Fibroblast of peridontal ligament (primary cell): ENCODE data around the gene IRF9.

ENCODE experiments used
- DNase-seq: peaks from one replicate; pipeline ENCODE4 v3.0.0-alpha.2; 2010; ENCODE audit errors: extremely low read depth

Gene IRF9

GRCh38 chr14:24177891-24178290 lies 16.8 kb downstream of the IRF9 start:
- DNase-seq = no peak

- no peak for DNase-seq
Measured at GRCh38 chr14:24178399-24179178, 17.5 kb downstream of the IRF9 start.

DNA sequence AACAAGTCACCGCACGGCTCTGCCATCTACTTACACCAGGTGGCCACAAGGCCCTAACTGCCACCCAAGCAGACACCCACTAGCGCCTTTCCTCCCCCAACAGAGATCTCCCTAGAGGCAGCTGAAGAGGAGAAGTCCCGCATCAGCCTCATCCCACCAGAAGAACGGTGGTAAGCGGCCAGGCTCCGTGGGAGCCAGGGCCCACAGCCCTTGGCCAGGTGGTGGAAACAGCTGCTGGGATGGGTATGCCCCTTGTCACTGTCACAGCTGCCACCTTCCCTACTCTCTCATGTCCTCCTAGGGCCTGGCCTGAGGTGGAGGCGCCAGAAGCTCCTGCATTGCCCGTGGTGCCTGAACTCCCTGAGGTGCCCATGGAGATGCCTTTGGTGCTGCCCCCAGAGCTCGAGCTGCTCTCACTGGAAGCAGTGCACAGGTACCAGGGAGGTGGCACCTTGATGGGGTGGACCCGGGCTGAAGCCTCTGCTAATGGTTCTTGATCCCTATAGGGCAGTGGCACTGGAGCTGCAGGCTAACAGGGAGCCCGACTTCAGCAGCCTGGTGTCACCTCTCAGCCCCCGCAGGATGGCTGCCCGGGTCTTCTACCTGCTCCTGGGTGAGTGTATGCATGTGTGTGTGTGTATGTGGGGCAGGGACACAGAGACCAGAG lies 18.4 kb downstream of the IRF9 start:
- no peak for DNase-seq

GRCh38 chr14:24179961-24180796 lies 19.1 kb downstream of the IRF9 start:
- DNase-seq = peak; percentile 91

- no peak for DNase-seq
Measured at GRCh38 chr14:24181371-24182077, 20.5 kb downstream of the IRF9 start.

- no peak for DNase-seq
Measured at GRCh38 chr14:24182110-24182882, 21.2 kb downstream of the IRF9 start.

DNA sequence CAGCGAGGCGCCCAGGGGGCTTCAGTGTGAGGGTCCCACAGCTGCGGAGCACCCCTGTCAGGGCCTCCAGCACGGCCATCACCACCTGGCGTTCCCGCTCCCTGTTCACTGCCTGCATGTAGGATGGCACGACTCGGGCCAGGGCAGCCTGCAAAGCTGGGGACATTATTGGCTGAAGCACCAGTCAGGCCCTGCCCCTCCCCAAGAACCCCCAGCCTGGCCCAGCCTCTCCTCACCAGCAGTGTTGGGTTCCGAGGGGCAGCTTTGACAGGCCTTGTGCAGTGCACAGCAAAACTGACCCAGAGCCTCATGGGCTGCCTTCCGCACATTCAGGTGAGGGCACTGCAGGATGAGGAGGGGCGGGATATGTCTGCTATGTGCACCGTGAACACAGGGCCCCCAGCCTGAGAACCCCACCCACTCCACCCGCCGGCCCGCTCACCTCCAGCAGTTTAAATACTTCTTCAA lies 22.0 kb downstream of the IRF9 start:
- no peak for DNase-seq

DNA sequence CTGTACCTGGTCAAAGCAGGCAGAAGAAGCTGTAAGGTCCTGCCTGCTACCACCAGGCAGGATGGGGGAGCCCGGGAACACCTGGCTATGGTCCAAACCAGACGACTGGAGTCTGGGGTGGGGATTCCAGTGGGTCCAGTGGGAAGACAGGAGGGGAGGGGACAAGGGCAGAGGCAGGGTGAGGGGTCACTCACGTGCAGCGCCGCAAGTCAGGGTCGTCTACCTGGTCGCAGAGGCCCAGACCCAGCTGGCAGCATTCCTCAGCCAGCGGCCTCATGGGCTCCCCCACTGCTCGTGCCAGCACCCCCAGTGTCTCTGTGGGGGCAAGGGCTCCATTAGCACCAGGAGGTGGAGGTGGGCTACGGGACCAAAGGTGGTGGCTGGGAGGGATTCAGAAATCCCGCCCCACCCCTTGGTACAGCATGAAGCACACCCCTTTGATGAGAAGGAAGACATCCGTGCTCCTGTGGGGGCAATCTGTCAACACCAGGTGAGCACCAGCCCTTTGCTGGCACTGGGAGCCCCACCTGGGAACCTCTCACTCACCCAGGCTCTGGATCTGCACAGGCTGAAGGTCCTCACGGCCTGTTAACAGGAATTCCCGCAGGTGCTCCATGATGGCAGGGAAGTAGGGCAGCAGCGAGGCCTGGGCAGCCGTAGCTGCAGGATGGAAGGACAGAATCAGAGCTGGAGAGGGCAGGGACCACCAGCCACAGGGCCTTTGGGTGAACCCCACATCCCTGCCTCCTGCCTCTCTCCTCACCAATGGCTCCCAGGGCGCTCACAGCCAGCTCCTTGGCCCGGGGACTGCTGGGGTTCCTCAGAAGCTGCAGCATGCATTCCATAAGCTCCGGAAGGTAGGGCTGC lies 23.3 kb downstream of the IRF9 start:
- no peak for DNase-seq

- DNase-seq = no peak
Measured at GRCh38 chr14:24185026-24185425, 24.0 kb downstream of the IRF9 start.

- no peak for DNase-seq
Measured at GRCh38 chr14:24185741-24186140, 24.7 kb downstream of the IRF9 start.

DNA sequence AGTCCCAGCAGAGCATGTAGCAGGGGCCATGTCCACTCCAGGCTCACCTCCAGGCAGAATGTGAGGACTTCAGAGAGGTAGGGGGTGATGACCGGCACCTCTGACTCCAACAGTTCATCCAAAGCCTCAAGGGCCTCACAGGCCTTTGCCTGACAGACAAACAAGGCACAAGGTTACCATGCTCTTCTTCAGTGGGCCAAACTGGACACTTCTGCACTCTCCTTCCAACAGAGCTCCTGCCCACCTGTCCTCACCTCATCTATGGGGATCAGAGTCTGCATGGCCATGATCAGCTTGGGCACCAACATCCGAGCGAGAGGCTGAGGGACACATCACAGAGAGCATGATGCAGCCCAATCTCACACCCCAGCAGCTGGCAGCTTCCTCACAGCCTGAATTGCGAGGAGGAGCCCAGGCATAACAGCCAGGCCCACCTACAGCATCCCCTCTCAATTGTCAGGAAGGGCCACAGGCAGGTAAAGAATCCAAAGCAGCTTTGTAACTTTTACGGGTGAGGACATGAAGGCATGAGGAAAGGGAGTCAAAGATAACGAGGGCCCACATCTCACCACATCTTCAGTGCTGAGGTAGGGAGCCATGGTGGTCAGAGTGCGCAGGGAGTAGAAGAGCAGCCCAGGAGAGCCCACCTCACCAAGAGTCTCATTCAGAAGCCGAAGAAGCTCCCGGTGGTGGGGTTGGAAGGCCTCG lies 25.9 kb downstream of the IRF9 start:
- DNase-seq = no peak

- DNase-seq = no peak
Measured at GRCh38 chr14:24187539-24187915, 26.5 kb downstream of the IRF9 start.

DNA sequence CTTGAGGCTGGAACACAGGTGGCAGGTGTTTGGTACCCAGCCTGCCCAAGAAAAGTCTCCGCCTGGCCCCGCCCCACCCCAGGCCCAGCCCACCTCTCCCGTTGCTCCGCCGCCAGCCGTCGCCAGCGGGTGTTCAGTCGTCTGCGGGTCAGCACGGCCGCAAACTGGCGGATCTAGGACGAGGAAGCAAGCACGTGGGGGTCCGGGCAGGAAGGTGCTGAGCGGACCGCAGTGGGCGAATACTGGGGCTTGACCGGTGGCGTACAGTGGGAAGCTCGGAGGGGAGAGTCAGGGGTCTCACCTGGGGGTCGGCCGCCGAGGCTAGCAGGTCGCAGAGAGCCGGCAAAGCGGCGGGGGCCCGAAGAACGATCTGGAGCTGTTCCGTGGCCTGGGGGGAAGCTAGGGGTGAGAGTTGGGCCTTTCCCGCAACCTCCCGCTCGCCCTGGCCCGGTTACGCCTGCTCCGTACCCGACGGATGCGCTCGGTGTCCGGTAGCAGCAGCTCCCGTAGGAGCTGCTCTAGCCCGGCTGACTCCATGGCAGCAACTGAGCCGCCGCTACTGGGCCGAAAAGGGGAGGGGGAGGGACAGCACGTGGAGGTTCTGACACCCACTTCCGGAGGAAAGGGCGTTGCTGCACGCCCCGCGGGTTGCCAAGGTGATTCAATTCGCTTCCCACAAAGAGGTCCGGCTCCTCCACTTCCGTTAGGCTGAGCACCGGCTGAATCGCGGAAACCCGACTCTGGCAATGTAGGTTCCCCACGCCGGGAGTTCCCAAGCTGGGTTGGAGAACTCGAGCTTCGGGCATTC lies 27.4 kb downstream of the IRF9 start, which contains the start of gene IPO4:
IPO4 (minus strand) TSS at position 566 of the 808 bp plus-strand sequence; CDS start at position 537, 29 bp downstream.
- peak; percentile 97 for DNase-seq

DNA sequence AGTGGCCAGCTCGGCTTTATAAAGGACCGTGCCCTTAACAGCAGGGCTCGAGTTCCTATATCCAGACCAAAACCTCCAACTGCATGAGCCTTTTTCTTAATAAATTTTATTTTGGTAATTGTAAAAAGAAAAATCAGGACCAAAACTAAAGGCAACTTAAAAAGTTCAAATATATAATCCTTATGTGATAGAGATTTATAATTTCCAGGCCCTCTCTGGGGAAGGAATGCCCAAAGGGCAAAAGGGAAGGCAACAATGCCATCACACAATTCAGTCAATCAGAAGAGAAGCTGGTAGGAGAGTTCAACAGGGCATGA lies 28.0 kb downstream of the IRF9 start:
- no peak for DNase-seq

DNA sequence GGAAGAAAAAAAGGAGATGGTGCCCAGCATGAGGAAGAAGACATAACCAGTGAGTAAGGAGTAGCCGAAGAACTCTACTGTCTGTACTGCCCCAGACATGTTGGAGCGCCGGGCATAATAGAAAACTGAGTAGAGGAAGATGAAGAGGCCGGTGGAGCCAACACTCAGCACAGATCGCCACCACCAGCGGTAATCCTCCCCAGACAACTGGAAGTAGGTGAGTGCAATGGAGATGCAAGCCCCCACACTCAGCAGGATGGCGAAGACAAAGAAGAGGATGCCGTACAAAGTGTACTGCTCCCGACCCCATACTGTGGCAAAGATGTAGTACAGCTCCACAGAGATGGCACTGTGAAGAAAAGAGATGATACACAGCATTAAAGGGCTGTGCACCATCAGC lies 28.4 kb downstream of the IRF9 start:
- DNase-seq = no peak

- no peak for DNase-seq
Measured at GRCh38 chr14:24190416-24190815, 29.4 kb downstream of the IRF9 start.

DNA sequence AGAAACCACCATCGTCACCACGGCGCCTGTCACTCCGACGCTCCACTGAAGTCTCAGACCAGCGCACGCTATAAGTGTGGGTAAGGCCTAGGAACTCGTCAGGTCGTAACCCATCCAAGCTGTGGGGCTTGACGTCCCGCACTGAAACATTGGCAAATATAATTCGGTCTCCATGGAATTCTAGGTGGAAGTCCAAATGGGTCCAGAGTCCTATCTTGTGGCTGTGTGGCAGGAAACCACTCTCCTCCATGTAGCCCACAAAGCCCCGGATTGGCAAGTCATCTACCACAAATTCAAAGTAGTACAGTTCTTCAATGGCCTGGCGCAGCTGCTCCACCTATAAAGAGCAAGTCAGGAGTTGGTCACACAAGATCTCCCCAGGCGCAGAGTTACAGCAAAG lies 31.9 kb downstream of the IRF9 start:
- DNase-seq = no peak

GRCh38 chr14:24194186-24194872 lies 33.3 kb downstream of the IRF9 start:
- DNase-seq = no peak
